ENCODE data around the gene SRXN1.

SRXN1 gene

GRCh38 chr20:655726-656624, 3.0 kb upstream of the SRXN1 start:
- no peaks in the 10 kb centered on the region for H4K20me1 ChIP-seq
- no peak overlapping the region for H3K9ac ChIP-seq
- H3K27me3 ChIP-seq = no peaks in the 10 kb centered on the region
- no peak for TF ChIP-seq Cebpa-rat (IDR thresholded peaks at IDR 0.05)
- H3K4me3 ChIP-seq = no peak overlapping the region
- no peaks in the 10 kb centered on the region for H3K9me3 ChIP-seq
- peaks cover 45% of the 10 kb centered on the region for H3K4me1 ChIP-seq
- H3K27ac ChIP-seq = no peak overlapping the region
- H3K4me2 ChIP-seq = no peak overlapping the region
- H3K36me3 ChIP-seq = no peaks in the 10 kb centered on the region

GRCh38 chr20:654417-654750, 1.4 kb upstream of the SRXN1 start:
- Histone ChIP-seq H3K9me3 (no peaks in the 10 kb centered on the region), H3K4me1 (peaks cover 29% of the 10 kb centered on the region), H3K9ac (no peak overlapping the region), H3K4me3 (no peak overlapping the region), H3K27ac (no peak overlapping the region), H4K20me1 (no peaks in the 10 kb centered on the region), H3K4me2 (no peak overlapping the region), H3K27me3 (no peaks in the 10 kb centered on the region), H3K36me3 (no peaks in the 10 kb centered on the region)
- TF ChIP-seq Cebpa-rat (IDR thresholded peaks at IDR 0.05) = no peak

- TF ChIP-seq Cebpa-rat (IDR thresholded peaks at IDR 0.05) = no peak
- Histone ChIP-seq H4K20me1 (no peaks in the 10 kb centered on the region), H3K4me2 (peak overlapping the region; percentile 96), H3K9ac (peak overlapping the region; percentile 78), H3K36me3 (no peaks in the 10 kb centered on the region; the same call in 1 of the 2 replicates), H3K27ac (peak overlapping the region; percentile 72), H3K4me1 (peaks cover 23% of the 10 kb centered on the region), H3K4me3 (peak overlapping the region; percentile 72), H3K9me3 (no peaks in the 10 kb centered on the region), H3K27me3 (no peaks in the 10 kb centered on the region)
These were observed 803 bp upstream of the SRXN1 start for GRCh38 chr20:653590-654416.

- peaks cover 11% of the 10 kb centered on the region for H3K36me3 ChIP-seq
- H3K9ac ChIP-seq = peak overlapping the region; percentile 78
- peaks cover 20% of the 10 kb centered on the region for H3K4me1 ChIP-seq
- no peak for TF ChIP-seq Cebpa-rat (IDR thresholded peaks at IDR 0.05)
- peak overlapping the region; percentile 96 for H3K4me2 ChIP-seq
- no peaks in the 10 kb centered on the region for H3K9me3 ChIP-seq
- H3K27me3 ChIP-seq = no peaks in the 10 kb centered on the region
- H3K27ac ChIP-seq = peak overlapping the region; percentile 72
- no peaks in the 10 kb centered on the region for H4K20me1 ChIP-seq
- H3K4me3 ChIP-seq = peak overlapping the region; percentile 72
These were observed 338 bp downstream of the SRXN1 start for GRCh38 chr20:652615-653109.

- H3K4me1 ChIP-seq = peaks cover 20% of the 10 kb centered on the region
- H3K27ac ChIP-seq = no peak overlapping the region
- no peak for TF ChIP-seq Cebpa-rat (IDR thresholded peaks at IDR 0.05)
- H3K4me2 ChIP-seq = peak overlapping the region; percentile 96
- H3K9me3 ChIP-seq = no peaks in the 10 kb centered on the region
- H3K36me3 ChIP-seq = peaks cover 18% of the 10 kb centered on the region
- no peaks in the 10 kb centered on the region for H4K20me1 ChIP-seq
- peak overlapping the region; percentile 78; the same call in 1 of the 2 replicates for H3K9ac ChIP-seq
- no peaks in the 10 kb centered on the region for H3K27me3 ChIP-seq
- H3K4me3 ChIP-seq = peak overlapping the region; percentile 72
These were observed 1.0 kb downstream of the SRXN1 start for GRCh38 chr20:651713-652614.

- H3K9me3 ChIP-seq = no peaks in the 10 kb centered on the region
- H4K20me1 ChIP-seq = no peaks in the 10 kb centered on the region
- H3K27ac ChIP-seq = no peak overlapping the region
- no peak for TF ChIP-seq Cebpa-rat (IDR thresholded peaks at IDR 0.05)
- no peak overlapping the region for H3K4me3 ChIP-seq
- H3K4me1 ChIP-seq = peaks cover 27% of the 10 kb centered on the region
- peaks cover 21% of the 10 kb centered on the region for H3K36me3 ChIP-seq
- no peak overlapping the region for H3K9ac ChIP-seq
- H3K4me2 ChIP-seq = no peak overlapping the region
- no peaks in the 10 kb centered on the region for H3K27me3 ChIP-seq
These were observed 2.0 kb downstream of the SRXN1 start for GRCh38 chr20:650954-651353.

- no peak for TF ChIP-seq Cebpa-rat (IDR thresholded peaks at IDR 0.05)
- Histone ChIP-seq H3K4me2 (no peak overlapping the region), H3K9ac (no peak overlapping the region), H4K20me1 (no peaks in the 10 kb centered on the region), H3K36me3 (peaks cover 21% of the 10 kb centered on the region), H3K9me3 (no peaks in the 10 kb centered on the region), H3K27ac (no peak overlapping the region), H3K4me3 (no peak overlapping the region), H3K27me3 (no peaks in the 10 kb centered on the region), H3K4me1 (peaks cover 34% of the 10 kb centered on the region)
These were observed 2.7 kb downstream of the SRXN1 start for GRCh38 chr20:650281-650680.

- TF ChIP-seq Cebpa-rat (IDR thresholded peaks at IDR 0.05) = no peak
- Histone ChIP-seq H3K4me1 (peaks cover 22% of the 10 kb centered on the region), H3K36me3 (peaks cover 21% of the 10 kb centered on the region), H3K27ac (no peak overlapping the region), H3K4me2 (no peak overlapping the region), H3K27me3 (peaks cover 10% of the 10 kb centered on the region; the same call in 1 of the 2 replicates), H4K20me1 (no peaks in the 10 kb centered on the region), H3K9ac (no peak overlapping the region), H3K4me3 (no peak overlapping the region), H3K9me3 (no peaks in the 10 kb centered on the region)
These were observed 5.5 kb downstream of the SRXN1 start for GRCh38 chr20:647479-648019.

- H3K4me2 ChIP-seq = no peak overlapping the region
- H4K20me1 ChIP-seq = no peaks in the 10 kb centered on the region
- no peak for TF ChIP-seq Cebpa-rat (IDR thresholded peaks at IDR 0.05)
- no peak overlapping the region for H3K9ac ChIP-seq
- H3K4me1 ChIP-seq = peaks cover 15% of the 10 kb centered on the region
- no peak overlapping the region for H3K27ac ChIP-seq
- H3K36me3 ChIP-seq = peaks cover 21% of the 10 kb centered on the region
- H3K9me3 ChIP-seq = no peaks in the 10 kb centered on the region
- peaks cover 13% of the 10 kb centered on the region; the same call in 1 of the 2 replicates for H3K27me3 ChIP-seq
- H3K4me3 ChIP-seq = no peak overlapping the region
These were observed 6.1 kb downstream of the SRXN1 start for GRCh38 chr20:646868-647233.

Data from BLaER1 (cell line).